ENCODE data around the gene MYBBP1A. TPM values are rescaled to one million over a fixed set of nuclear protein-coding genes. Genes with fewer than 3 reads are reported as not detected.

The MYBBP1A gene
- total RNA-seq, 1 experiment from 2014 or later = 155 TPM

GRCh38 chr17:4583206-4583605 lies 28.0 kb upstream of the MYBBP1A start:
- TF ChIP-seq CTCF (conservative IDR thresholded peaks at IDR 0.05; ENCODE audit: low read depth, low read length) (no peak), EZH2phosphoT487 (IDR thresholded peaks at IDR 0.05; ENCODE audit: borderline replicate concordance, low read length) (no peak), EZH2 (IDR thresholded peaks at IDR 0.05; ENCODE audit: low read length, unreplicated experiment) (no peak)
- CTCF ChIA-PET = no interaction called here
- POLR2A ChIA-PET (ENCODE audit: unreplicated experiment) = no interaction called here
- Histone ChIP-seq H3K9me3 (ENCODE audit: low read length) (no peaks in the 10 kb centered on the region), H3K27ac (ENCODE audit: low read length) (no peak overlapping the region), H3K9ac (ENCODE audit: low read length) (no peak overlapping the region), H3K79me2 (ENCODE audit: low read length) (no peaks in the 10 kb centered on the region), H3K9me2 (replicated peaks; ENCODE audit: low read length) (no peaks in the 10 kb centered on the region), H3K27me3 (ENCODE audit: low read length) (peaks cover 36% of the 10 kb centered on the region), H3K4me1 (ENCODE audit: insufficient read depth, low read length) (no peaks in the 10 kb centered on the region), H3K4me3 (ENCODE audit: low read length) (no peak overlapping the region), H3F3A (ENCODE audit: low read length, unreplicated experiment) (no peaks in the 10 kb centered on the region), H2AFZ (ENCODE audit: low read length) (no peak overlapping the region), H3K4me2 (ENCODE audit: low read length) (no peak overlapping the region), H3K36me3 (ENCODE audit: low read depth, low read length) (no peaks in the 10 kb centered on the region), H4K20me1 (ENCODE audit: low read length) (no peaks in the 10 kb centered on the region)
- no peak for ATAC-seq
- no TSS peak for BruUV-seq (replicated peaks)
- no peak for DNase-seq
- intact Hi-C loops (cut with micrococcal nuclease) = no loop called here

GRCh38 chr17:4582691-4583090 lies 27.5 kb upstream of the MYBBP1A start:
- ATAC-seq = no peak
- DNase-seq = no peak
- no peak overlapping the region for H3K4me2 ChIP-seq (ENCODE audit: low read length)
- no peak overlapping the region for H3K4me3 ChIP-seq (ENCODE audit: low read length)
- H3K36me3 ChIP-seq (ENCODE audit: low read depth, low read length) = no peaks in the 10 kb centered on the region
- CTCF ChIA-PET = no interaction called here
- peaks cover 36% of the 10 kb centered on the region for H3K27me3 ChIP-seq (ENCODE audit: low read length)
- H3K27ac ChIP-seq (ENCODE audit: low read length) = no peak overlapping the region
- no peaks in the 10 kb centered on the region for H3K4me1 ChIP-seq (ENCODE audit: insufficient read depth, low read length)
- intact Hi-C loops (cut with micrococcal nuclease) = no loop called here
- H3K9me2 ChIP-seq (replicated peaks; ENCODE audit: low read length) = no peaks in the 10 kb centered on the region
- H3K9me3 ChIP-seq (ENCODE audit: low read length) = no peaks in the 10 kb centered on the region
- no peak for TF ChIP-seq EZH2 (IDR thresholded peaks at IDR 0.05; ENCODE audit: low read length, unreplicated experiment)
- H3K9ac ChIP-seq (ENCODE audit: low read length) = no peak overlapping the region
- no peak overlapping the region for H2AFZ ChIP-seq (ENCODE audit: low read length)
- no peaks in the 10 kb centered on the region for H4K20me1 ChIP-seq (ENCODE audit: low read length)
- no peaks in the 10 kb centered on the region for H3K79me2 ChIP-seq (ENCODE audit: low read length)
- H3F3A ChIP-seq (ENCODE audit: low read length, unreplicated experiment) = no peaks in the 10 kb centered on the region
- POLR2A ChIA-PET (ENCODE audit: unreplicated experiment) = no interaction called here
- no TSS peak for BruUV-seq (replicated peaks)

GRCh38 chr17:4582101-4582501 lies 26.9 kb upstream of the MYBBP1A start:
- intact Hi-C loops (cut with micrococcal nuclease) = no loop called here
- Histone ChIP-seq H2AFZ (ENCODE audit: low read length) (no peak overlapping the region), H3K4me1 (ENCODE audit: insufficient read depth, low read length) (no peaks in the 10 kb centered on the region), H3K4me3 (ENCODE audit: low read length) (no peak overlapping the region), H3K27ac (ENCODE audit: low read length) (no peak overlapping the region), H3K9ac (ENCODE audit: low read length) (no peak overlapping the region), H3K9me3 (ENCODE audit: low read length) (no peaks in the 10 kb centered on the region), H3F3A (ENCODE audit: low read length, unreplicated experiment) (no peaks in the 10 kb centered on the region), H3K27me3 (ENCODE audit: low read length) (peaks cover 36% of the 10 kb centered on the region), H3K36me3 (ENCODE audit: low read depth, low read length) (no peaks in the 10 kb centered on the region), H3K4me2 (ENCODE audit: low read length) (no peak overlapping the region), H3K79me2 (ENCODE audit: low read length) (no peaks in the 10 kb centered on the region), H4K20me1 (ENCODE audit: low read length) (no peaks in the 10 kb centered on the region), H3K9me2 (replicated peaks; ENCODE audit: low read length) (no peaks in the 10 kb centered on the region)
- no peak for ATAC-seq
- DNase-seq = no peak
- no TSS peak for BruUV-seq (replicated peaks)
- no peak for TF ChIP-seq EZH2phosphoT487 (IDR thresholded peaks at IDR 0.05; ENCODE audit: borderline replicate concordance, low read length)
- no peak for TF ChIP-seq CTCF (conservative IDR thresholded peaks at IDR 0.05; ENCODE audit: low read depth, low read length)
- no peak for TF ChIP-seq EZH2 (IDR thresholded peaks at IDR 0.05; ENCODE audit: low read length, unreplicated experiment)
- CTCF ChIA-PET = no interaction called here
- POLR2A ChIA-PET (ENCODE audit: unreplicated experiment) = no interaction called here
